ENCODE measurements around the gene GPR17.
A peak's percentile ranks its signal among the peaks of the same experiment; 100 is the strongest.

GPR17 gene

GRCh38 chr2:127655209-127656073, 9.5 kb downstream of the GPR17 start:
- DNase-seq: no peak

DNA sequence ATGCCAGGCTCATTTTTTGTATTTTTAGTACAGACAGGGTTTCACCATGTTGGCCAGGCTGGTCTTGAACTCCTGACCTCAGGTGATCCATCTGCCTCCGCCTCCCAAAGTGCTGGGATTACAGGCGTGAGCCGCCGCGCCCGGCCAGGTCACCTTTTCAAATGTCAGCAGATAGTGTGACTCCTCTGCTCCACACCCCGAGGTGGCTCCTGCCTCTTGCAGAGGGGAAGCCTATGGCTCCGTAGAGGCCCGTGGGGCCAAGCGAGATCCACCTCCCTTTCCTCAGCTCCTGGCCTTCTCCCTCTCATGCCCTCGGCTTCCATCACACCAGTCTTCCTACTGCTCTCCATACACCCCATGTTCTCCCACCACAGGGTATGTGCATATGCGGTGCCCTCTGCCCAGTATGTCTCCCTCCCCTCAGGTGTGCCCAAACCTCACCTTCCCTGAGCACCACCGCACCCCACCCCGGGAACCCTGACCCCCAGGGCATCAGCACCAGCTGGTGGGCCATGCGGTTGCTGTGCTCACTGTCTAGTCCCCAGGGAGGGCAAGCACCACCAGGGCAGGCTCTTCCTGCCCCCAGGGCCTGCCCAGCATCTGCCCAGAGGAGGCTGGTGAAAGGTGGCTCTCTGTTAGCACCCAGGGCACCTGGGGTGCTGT, 10.7 kb downstream of the GPR17 start:
- no peak for DNase-seq

DNA sequence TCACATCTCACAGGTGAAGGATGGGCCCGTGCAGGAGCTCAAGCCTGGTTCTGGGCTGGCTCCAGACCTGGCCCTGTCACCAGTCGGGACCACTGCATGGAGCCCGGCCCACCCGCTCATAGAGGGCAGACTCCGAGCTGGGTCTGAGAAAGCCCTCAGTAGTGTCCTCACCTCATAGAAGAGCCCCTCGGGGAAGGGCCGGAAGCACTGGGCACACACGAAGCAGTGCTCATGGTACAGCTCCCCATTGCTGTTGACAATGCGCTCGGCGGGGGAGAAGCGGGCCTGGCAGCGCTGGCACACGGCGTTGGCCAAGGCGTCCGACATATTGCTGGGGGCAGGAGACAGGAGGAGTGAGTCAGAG, 11.3 kb downstream of the GPR17 start:
- no peak for DNase-seq

GRCh38 chr2:127658146-127658545, 12.2 kb downstream of the GPR17 start:
- no peak for DNase-seq

DNA sequence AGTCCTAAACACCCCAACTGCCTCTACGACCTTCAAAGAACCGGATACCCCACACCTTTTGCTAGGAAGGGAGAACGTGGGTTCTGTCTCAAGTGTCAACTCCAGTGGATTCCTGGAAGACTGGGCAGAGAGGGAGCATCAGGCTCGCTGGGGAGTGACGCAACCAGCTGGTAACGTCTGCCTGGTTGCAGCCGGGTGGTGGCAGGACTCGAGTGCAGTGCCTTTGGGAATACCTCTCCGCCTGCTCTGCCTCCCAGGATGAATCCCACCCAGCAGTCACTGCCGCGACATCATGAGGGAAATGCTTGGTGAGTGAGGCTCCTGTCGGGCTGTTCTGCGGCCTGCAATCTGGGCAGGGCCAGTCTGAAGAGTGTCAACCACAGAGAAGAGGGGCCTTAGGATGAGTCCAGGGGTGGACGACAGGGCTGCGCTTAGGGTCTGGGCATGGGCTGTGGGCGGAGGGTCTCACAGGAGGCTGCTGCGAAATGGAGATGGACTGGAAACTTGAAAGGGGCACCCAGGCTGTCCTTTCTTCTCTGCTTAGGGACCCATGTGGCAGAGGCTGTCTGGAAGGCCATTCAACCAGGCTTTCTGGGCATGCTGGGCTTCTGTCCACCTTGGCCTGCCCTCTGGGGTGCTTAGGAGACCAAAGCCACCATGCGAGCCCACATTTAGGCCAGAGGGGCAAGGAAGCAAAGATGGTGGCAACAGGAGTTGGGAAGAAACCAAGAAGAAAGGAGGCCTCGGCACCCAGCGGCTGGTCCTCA, 12.9 kb downstream of the GPR17 start:
- DNase-seq: peak; percentile 9

DNA sequence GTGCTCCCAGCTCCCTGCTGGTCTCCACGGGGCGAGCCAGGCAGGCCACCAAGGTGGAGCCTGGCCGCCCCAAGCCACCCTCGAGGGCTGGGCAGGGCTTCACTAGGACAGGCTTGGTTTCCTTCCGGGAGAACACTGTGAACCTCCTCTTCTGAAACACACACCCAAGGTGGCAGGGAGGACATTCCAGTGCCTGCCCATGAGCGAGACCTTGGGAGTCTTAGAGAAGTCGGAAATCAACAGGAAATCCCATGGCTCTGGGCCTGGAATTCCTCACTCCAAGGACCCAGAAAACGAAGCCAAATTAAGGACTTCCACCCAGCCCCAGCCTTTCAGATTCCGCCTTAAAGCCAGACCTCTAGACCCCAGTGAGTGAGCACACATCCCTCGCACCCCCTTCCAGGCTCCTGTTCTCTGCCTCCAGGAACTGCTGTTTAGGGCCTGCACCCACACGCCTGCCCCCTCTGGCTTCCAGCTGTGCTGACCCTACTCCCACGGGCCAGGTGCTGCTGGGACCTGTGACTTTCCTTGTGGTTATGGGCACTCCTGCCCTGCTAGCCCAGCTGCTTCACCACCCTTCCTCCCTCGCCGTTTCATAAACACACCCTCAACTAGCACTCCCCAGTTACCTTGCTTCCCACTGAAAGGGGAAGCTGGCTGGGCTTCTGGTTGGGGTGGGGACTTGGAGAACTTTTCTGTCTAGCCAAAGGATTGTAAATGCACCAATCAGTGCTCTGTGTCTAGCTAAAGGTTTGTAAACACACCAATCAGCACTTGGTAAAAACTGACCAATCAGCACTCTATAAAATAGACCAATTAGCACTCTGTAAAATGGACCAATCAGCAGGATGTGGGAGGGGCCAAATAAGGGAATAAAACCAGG, 13.7 kb downstream of the GPR17 start:
- DNase-seq: peak; percentile 2

DNA sequence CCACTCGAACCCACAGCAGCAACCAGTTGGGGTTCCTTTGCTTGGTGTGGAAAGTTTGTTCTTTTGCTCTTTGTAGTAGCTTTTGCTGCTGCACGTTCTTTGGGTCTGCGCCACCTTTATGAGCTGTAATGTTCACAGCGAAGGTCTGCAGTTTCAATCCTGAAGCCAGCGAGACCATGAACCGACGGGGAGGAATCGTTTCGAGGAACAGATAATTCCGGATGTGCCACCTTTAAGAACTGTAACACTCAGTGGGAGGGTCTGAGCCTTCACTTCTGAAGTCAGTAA, 14.3 kb downstream of the GPR17 start:
- DNase-seq: no peak

- DNase-seq: no peak
These were observed 15.2 kb downstream of the GPR17 start for GRCh38 chr2:127661072-127661649.

GRCh38 chr2:127661949-127662510, 16.1 kb downstream of the GPR17 start:
- DNase-seq: no peak

DNA sequence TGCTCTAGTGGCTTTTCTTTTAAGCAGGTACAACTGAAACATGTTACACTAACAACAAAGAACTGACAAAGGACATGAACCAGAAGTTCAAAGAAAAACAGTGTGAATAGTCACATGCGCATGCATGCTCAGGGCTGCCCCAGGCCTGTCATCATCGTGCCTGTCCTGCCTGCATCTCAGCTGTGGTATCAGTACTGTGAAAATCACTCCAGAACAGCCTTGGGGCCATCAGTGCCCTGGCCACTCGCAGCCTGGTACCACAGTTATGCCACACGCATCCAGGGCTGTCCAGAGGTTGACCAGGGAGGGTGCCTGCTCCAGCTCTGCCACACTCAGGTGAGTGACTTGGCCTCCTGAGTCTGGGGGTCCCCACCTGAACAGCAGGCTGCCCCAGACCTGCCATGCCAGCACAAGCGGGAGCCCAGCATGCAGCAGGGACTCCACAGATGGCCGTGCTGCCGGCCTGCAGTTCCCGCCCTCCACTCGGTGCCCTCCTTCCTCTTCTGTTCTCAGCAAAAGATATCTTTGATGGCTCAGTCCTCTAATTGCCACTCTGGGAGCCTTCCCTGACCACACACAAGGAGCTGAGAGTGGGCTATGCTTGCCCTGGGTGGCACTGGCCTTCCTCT, 17.1 kb downstream of the GPR17 start:
- no peak for DNase-seq

DNA sequence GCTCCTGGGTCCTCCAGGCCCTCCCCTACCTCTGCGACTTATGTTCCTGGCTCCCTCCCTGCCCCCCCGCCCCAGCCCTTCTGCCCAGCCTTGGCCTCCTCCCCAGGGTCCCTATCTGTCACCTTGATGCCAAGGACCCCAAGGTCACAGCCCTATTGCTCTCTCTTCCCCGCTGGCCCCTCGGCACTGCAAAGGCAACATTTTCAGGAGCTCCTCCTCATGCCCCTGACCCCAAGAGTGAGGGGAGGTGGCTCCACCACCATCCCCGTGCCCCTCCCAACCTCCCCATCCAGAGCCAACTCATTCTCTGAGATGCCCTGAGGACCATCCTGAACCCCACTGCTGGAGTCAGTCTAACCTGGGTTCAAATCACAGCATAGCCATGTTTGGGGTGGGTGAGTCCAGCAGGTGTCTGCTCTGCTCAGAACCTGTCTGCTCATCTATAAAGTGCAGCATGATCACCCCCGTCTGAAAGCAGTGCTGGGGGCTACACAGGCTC, 17.7 kb downstream of the GPR17 start:
- DNase-seq: no peak

DNA sequence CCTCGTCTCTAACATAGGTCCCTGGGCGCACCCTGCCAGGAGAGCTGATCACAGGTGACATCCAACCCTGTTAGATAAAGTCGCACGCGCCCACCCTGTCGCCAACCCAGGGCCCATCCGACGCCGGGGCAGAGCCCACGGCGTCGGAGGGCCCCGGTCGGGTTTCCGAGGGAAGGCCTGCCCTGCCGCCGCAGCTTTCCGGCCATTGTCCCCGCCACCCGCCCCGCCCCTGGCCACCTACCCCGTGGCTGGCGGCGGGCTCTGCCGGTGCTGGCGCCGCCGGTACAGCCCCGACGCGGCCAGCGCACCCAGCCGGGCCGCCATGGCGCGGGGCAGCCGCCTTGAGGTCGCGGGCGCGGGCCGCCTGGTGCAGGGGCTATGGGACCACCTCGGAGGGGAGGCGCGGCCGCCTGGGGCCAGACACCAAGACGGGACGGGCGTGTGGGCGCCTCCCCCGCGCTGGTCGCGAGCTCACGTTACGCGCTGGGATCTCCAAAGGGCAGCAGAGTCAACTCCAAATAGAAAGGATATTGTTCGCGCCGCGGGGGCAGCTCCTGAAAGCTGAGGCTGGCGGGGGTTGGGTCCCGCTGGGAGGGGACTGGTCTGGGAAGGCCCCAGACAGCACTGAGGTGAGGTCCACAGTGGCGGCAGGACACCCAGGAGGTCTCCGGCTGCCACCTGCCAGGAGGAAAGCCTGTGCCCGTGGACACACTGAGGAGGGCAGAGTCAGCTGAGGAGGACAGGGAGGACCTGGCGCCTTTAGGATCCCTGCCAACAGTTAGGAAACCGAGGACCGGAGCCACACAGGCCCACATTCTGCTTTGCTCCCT, 18.3 kb downstream of the GPR17 start:
- no peak for DNase-seq

GRCh38 chr2:127664895-127665225, 18.9 kb downstream of the GPR17 start:
- DNase-seq: no peak

DNA sequence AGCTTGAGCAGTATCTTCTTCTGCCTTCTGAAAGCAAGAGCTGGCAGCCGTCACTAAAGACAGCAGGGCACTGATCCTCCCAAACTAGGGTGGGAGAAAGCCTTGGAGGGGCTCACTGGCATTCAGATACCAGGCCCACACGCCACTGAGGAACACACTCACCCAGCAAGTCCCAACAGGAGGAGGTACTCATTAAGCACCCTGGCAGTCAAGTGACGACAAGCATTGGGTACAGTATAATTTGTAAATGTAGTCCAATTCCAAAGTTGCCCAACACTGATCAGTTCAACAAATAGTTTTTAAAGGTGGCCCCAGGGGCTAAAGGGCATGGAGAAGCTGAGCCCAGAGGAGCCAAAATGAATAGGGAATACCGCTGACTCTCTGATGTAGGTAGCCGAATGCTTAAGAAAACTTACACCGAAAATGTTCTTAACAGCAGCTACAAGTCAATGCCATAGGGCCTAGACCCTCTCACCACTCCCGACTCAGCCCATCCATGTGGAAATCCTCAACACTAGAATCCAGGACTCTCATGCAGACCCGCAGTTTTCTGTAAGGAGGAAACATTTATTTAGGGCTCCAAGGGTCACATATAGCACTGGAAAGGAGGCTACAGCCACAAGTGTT, 19.4 kb downstream of the GPR17 start:
- DNase-seq: no peak

GRCh38 chr2:127669056-127669455, 23.1 kb downstream of the GPR17 start:
- DNase-seq: no peak

DNA sequence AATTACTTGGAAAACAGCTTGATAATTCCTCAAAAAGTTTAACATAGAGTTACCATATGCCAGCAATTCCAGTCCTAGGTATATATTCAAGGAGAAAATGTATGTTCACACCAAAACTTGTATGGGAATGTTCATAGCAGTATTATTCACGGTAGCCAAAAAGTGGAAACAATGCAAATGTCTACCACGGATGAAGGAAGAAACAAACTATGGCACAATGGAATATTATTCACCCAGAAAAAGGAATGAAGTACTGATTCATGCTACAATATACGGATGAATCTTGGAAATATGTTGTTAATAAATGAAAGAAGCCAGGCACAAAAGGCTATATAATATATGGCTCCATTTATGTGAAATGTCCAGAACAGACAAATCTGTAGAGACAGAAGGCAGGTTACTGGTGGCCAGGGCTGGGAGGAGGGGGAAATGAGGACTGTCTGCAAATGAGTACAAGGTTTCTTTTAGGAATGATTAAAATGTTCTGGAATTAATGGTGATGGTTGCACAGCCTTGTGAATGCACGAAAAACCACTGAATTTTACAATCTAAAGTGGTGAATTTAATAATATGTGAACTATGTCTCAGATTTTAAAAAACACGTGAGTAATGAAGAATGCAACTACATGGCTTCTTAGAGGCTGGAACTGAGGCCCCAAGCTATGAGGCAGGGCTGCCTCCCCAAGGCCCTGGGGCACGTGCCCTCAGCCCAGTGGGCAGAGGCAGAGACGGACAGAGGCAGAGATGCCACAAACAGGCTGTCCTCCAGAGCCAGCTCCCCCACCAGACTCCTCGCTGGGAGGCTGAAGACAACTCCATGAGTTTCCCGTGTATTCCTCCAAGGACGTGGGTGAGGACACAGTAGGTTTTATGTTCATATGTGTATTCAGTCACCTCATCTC, 24.4 kb downstream of the GPR17 start:
- no peak for DNase-seq

DNA sequence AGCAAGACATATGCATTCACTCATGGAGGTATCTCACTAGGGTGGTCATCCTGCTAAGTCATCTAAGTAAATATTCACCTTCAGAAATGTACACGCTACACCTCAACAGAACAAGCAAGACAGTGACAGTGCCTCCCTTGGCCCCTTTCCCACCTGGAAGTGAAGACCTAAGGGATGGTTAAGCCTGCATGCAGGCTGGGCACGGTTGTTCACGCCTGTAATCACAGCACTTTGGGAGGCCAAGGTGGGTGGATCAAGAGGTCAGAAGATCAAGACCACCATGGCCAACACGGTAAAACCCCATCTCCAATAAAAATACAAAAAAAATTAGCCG, 25.0 kb downstream of the GPR17 start:
- DNase-seq: no peak

DNA sequence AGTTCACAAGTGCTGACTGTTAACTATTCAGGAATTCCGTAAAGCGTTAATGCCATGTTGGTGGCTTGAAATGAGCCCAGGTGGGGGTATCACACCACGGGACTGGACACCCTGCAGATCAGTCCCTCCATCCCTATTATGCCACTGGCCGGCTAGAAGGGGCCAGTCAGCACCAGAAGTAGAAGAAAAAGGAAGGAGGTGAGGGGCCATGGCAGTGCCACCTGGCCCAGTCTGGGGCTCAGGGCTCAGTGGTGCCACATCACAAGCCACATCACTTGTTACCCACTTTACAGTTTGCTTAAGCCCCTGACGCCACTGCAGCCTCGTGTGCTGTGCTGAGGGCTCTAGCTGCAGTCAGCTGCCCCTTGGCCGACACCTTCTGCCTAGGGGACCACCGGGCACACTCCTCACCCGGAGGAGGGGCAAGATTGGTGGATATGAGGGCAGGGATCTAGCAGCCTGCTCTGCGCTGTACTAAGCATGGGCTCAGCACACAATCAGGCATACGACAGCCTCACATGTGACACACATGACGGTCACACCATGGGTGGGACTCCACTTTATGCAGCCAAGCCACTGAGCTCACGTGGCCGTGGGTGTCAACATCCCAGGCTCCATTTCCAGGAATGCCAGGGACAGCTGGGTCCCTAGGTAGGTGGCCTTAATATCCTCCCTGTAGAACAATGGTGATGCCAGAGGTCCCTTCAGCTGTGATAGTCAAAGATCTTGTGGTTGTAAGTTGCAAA, 25.8 kb downstream of the GPR17 start:
- DNase-seq: no peak
